SK-N-MC (cell line): ENCODE measurements around the gene MIOX.

Source experiments
- EZH2 ChIP-seq: fragments of 200-600 bp; sonication (generic); IDR thresholded peaks from one replicate; pipeline ENCODE4 v1.6.1; 2017; ENCODE audit warnings: antibody characterized with exemption
- POLR2AphosphoS5 ChIP-seq: IDR thresholded peaks from 2 replicates; pipeline ENCODE4 v1.6.1; 2012; ENCODE audit warnings: mild to moderate bottlenecking, low read depth, low read length, borderline replicate concordance

- TF ChIP-seq EZH2 (no peak), POLR2AphosphoS5 (no peak)
Measured at GRCh38 chr22:50473855-50474671, 12.6 kb upstream of the MIOX start.
